ENCODE results near the gene TNS1.

Gene TNS1

DNA sequence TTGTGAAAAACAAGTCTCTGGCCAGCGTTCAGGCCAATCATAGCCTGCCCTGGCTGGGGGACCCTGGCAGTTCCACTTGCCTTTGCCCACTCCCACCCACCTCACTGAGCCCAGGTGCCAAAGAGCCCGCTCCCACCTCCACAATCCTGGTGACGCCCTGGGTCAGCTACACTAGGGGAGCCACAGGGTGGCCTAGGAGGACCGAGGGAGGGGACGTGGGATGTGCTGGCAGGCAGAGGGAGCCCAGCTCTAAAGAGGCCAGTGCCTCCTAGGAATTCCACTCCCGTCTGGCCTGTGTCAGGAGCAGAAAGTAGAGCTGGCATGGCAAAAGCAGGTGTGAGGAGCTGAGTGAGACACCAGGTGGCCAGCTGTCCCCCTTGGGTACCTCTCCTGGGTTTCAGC is 49.3 kb downstream of the TNS1 start:
- in situ Hi-C loops (cut with MboI; ENCODE audit: low pct_unique_long_range_greater_than_20kb, low sequenced_read_pairs) = no loop called here
- DNase-seq = no peak

DNA sequence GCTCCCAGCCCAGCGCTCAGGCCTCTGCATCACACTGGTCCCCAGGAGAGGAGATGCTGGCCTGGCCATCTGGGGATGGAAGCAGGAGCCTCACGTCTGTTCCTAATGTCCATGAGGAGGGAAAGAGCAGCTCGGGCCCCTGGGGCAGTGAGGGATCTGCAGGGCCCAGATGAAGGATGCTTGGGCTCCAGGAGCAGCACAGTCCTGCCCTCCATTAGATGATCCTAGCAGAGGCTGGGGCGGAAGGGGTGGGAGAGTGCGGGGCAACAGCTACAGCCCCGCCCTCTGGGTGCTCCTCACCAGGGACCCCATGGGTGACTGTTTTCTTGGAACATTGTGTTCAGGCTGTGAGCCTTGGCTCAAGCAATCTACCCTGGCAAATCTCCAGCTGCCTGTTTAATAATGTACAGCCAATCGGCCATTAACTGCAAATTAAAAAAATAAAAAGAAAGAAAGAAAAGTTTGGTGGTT is 49.7 kb downstream of the TNS1 start:
- no peak for DNase-seq
- in situ Hi-C loops (cut with MboI; ENCODE audit: low pct_unique_long_range_greater_than_20kb, low sequenced_read_pairs) = no loop called here

DNA sequence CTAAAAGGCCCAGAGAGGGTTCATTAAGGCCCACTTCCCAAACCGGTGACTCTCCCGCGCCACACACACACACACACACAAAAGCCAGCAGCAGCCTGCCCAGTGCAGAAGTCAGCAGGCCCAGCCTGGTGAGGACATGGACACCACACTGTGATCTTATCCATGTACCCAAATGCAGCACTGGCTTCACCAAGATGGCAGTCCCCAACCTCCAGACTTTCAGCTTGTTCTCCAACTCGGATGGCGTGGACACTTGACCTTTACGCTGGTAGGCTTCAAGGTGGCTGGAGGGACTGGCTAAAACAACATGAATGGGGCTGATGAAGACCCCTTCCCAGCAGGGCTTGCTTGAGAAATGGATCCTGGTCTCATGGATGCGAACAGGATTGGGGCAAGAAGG is 50.4 kb downstream of the TNS1 start:
- DNase-seq = no peak
- in situ Hi-C loops (cut with MboI; ENCODE audit: low pct_unique_long_range_greater_than_20kb, low sequenced_read_pairs) = no loop called here

DNA sequence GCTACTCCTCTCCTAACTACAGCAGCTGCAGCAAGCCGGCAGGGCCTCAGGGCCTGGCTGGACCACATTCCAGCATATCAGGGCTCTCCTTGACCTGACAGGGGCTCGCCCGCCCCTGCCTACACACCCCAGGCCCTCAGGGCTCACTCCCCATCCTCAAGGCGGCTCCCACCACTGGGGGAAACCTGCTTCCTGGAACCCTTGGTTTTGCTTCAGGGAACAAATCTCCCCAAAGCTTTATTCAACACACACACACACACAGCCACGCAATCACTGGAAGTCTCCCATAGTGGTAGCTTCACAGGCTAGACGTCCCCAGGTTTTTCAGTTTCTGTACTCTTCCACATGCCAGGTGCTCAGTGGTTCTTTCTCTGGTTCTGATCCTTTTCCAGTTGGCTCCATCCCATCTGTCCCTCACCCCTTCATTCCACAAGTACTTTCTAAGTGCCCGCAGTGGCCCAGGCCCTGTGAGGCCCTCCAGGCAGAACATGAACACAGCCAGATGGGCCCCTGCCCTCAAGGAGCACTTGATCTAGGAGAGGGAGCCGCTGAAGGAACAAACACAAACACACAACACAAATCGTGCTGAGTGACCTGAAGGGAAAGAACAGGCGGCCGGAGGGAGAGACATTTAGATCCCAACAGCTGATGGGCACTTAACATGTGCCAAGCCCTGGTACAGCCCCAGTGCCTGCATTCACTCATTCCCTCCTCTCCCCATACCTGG is 51.1 kb downstream of the TNS1 start:
- in situ Hi-C loops (cut with MboI; ENCODE audit: low pct_unique_long_range_greater_than_20kb, low sequenced_read_pairs) = no loop called here
- DNase-seq = no peak

DNA sequence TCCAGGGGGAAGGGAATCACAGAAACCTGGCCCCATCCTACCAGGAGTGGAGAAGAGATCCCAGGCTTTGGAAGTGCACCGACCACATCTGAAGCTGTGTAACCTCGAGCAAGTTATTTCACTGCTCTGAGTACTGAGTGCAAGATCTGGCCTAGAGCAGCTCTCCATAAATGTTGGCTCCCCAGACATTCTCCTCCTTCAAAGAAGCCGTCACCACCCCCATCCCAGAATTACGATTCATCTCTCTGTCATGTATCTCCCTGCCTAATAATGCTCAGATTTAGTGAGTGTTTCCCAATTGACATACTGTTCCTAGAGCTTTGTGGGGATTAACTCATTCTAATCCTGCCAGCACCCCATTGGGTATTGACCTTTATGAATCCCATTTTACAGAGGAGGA is 51.7 kb downstream of the TNS1 start:
- no peak for DNase-seq
- in situ Hi-C loops (cut with MboI; ENCODE audit: low pct_unique_long_range_greater_than_20kb, low sequenced_read_pairs) = no loop called here

DNA sequence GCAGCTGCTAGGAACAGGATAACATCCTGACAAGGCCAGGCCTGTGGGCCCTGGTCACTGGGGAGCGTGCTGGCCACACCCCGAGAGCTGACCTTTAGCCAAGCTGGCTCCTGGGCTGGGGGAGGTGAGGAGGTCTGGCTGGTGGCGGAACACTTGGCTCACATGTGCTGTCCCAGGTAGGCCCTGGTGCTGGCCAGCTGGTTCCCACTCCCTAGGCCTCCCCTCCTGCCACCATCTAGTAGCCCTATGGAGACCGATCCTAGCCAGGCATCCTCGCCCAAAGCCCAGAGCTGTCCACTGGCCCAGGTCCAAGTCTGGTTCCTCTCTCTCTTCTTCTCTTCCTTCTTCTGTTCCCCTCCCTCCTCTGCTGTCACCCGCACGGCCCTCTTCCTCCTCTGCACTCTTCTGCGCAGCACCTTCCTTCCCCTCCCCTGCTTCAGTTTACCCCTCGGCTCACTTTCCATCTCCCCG is 52.4 kb downstream of the TNS1 start:
- in situ Hi-C loops (cut with MboI; ENCODE audit: low pct_unique_long_range_greater_than_20kb, low sequenced_read_pairs) = no loop called here
- no peak for DNase-seq

DNA sequence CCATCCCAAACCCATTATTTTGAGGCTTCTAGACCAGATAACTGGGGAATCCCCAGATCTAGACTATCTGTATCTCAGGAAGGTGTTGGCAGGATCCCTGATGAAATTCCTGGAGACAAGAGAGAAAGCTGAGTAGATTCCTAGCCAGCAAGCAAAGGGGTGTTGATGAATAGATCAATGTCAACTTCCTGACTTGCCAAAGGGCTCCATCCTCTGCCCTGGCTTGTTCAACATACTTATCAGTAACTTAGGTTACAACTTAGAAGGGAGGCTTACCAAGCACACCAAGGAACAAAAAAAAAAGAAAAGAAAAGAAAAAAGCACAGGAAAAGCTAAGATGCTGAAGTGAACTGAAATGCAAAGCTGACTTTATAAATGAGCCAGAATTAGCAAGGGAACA is 53.3 kb downstream of the TNS1 start:
- in situ Hi-C loops (cut with MboI; ENCODE audit: low pct_unique_long_range_greater_than_20kb, low sequenced_read_pairs) = no loop called here
- no peak for DNase-seq

DNA sequence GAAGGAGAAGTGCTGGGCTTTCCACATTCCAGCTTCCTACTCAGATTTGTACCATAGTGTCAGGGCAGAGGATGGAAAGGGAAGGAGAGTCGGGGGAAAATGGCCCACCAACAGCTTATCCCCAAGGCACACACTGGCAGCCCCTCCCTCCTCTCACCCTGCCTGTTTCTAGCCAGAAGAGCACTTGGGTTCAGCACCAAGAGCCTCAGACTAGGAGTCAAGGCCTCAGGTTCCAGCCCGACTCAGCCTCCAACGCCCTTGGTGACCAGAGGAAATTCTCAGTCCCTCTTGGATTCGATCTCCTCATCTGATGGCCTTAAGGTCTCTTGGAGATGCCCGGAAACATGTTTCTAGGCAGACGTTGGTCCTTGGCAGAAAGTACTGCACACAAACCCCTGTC is 53.9 kb downstream of the TNS1 start:
- in situ Hi-C loops (cut with MboI; ENCODE audit: low pct_unique_long_range_greater_than_20kb, low sequenced_read_pairs) = no loop called here

DNA sequence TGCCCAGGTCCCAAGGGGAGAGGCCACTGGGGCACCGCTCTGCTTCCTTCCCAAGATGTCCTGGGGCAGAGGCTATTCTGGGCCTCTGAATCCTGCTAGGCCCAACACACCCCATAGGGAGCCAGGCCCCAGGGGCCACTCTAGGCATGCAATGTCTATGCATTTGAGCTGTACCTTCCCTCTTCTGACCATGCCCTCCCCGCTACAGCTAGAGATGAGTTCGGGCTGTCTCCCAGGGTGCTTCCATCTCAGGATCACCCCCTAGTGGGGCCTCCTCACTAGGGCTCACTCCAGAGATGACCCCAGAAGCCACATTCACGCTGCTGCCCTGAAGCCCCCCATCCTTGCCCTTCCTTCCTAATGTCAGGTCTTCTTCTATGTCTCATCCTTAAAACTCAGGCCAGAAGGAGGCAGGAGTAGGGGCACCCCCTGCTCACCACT is 54.4 kb downstream of the TNS1 start:
- no peak for DNase-seq
- in situ Hi-C loops (cut with MboI; ENCODE audit: low pct_unique_long_range_greater_than_20kb, low sequenced_read_pairs) = no loop called here

More for the DNA sequence above, 53.9 kb downstream of the TNS1 start:
- no peak for DNase-seq

DNA sequence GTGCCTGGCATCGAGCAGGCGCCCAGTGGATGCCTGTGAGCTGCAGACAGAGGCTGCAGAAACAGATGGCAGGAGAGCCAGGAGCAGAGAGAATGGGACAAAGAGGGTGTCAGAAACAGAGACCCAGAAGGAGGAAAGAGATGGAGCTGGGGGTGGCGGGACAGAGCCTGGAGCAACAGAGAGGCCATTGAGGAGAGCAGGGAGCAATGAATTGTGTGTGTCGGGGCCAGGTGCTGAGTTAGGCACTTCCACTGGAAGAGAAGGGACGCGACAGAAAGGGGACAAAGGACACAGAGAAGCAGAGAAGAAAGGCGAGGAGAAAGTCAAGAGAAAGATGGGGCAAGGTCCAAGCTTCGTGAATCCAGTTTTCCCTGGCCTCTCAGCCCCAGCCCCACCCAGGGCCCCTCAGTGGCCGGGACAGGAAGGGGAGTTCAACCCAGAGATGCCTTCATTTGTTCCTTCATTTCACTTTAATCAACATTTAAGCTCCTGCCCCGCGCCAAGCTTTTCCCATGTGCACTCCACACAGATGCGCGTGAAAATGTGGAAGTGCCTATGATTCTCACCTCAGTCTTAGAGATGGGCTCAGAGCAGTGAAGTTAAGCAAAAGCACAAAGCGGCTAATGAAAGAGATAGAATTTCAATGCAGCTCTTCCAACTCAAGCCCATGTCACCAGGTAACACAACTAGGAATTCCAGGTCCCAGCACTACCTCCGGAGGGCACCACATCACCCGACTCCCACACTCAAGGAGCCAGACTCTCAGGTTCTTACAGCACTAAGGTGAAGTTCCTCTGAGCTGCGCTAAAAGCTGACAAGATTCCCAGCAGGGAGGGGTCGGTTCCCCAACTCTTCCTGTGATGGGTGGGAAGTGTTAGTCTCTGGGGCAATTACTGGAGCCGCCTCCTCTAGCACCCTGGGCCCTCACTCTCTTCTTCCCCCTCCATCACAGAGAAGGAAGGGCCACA is 55.1 kb downstream of the TNS1 start:
- in situ Hi-C loops (cut with MboI; ENCODE audit: low pct_unique_long_range_greater_than_20kb, low sequenced_read_pairs) = no loop called here
- no peak for DNase-seq

DNA sequence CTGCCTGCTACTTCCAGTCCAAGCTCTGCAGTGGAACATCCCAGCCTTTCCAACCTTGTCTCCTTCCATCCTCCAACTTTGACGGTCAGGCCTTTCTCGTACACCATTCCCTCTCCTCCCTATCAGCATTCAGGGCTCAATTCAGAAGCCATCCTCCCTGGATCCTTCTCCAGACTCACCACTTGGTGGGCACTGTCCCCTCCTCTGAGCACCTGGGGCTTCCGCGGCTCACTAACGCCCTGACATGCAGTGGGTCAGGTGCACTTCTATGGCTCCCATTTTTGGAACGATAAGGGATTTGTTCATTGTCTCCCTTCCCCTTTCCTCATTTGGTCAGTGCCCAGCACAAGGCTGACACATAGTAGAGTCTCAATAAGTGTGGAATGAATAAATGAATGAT is 56.7 kb downstream of the TNS1 start:
- DNase-seq = no peak
- in situ Hi-C loops (cut with MboI; ENCODE audit: low pct_unique_long_range_greater_than_20kb, low sequenced_read_pairs) = no loop called here

DNA sequence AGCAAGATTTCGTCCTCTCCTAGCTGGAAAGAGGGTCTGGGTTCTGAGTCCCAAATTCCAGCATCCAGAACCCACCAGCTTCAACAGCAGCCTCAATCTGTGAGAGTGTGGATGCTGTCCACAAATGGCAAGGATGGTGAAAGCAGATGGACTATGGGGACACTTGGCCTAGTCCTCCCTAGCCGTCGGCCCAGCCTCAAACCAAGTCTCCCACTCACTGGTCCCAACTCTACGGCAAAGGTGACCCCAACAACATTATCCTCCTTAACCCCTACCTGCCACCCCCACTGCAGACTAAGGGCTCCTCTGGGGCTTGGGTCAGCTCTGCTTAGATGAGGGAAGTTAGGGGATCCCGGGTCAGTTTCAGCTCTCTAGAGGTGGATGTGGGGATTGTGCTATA is 57.3 kb downstream of the TNS1 start:
- in situ Hi-C loops (cut with MboI; ENCODE audit: low pct_unique_long_range_greater_than_20kb, low sequenced_read_pairs) = no loop called here

DNA sequence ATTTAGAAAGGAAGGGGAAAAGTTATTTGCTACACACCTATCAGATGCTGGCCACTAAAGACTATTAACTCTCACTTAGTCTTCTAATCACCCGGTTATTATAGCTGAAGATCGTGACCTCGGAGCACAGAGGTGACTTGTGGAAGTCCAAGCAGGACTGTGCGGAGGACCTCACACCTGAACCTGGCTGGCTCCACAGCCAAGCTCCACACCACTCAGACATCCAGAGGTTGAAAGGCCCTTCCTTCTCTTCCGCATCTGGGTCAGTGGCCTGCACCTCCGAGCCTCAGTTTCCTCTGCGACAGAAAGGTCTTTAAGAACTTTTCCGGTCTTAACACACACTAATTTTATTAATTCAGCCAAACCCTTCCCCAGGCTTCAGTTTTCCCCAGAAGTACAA is 57.9 kb downstream of the TNS1 start:
- DNase-seq = no peak
- in situ Hi-C loops (cut with MboI; ENCODE audit: low pct_unique_long_range_greater_than_20kb, low sequenced_read_pairs) = no loop called here

More for the DNA sequence above, 57.3 kb downstream of the TNS1 start:
- no peak for DNase-seq

DNA sequence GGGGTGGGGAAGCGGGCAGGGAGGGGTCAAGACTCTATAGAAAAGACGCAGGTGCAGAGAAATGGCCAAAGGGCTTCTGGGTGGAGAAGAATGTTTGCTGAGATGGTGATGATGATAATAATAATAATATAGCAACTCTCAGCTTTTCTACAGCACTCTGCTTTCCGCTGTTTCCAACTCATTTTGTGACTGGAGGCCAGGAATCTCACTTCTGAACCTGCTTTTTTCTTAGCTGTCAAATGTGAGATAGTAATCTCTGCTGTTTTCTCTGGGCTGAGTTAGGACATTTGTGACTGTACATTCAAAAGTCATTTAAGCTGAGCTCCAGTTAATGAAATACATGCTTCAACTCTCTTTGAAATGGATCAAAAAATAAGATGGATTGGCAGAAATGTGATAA is 58.4 kb downstream of the TNS1 start:
- in situ Hi-C loops (cut with MboI; ENCODE audit: low pct_unique_long_range_greater_than_20kb, low sequenced_read_pairs) = no loop called here
- DNase-seq = no peak

DNA sequence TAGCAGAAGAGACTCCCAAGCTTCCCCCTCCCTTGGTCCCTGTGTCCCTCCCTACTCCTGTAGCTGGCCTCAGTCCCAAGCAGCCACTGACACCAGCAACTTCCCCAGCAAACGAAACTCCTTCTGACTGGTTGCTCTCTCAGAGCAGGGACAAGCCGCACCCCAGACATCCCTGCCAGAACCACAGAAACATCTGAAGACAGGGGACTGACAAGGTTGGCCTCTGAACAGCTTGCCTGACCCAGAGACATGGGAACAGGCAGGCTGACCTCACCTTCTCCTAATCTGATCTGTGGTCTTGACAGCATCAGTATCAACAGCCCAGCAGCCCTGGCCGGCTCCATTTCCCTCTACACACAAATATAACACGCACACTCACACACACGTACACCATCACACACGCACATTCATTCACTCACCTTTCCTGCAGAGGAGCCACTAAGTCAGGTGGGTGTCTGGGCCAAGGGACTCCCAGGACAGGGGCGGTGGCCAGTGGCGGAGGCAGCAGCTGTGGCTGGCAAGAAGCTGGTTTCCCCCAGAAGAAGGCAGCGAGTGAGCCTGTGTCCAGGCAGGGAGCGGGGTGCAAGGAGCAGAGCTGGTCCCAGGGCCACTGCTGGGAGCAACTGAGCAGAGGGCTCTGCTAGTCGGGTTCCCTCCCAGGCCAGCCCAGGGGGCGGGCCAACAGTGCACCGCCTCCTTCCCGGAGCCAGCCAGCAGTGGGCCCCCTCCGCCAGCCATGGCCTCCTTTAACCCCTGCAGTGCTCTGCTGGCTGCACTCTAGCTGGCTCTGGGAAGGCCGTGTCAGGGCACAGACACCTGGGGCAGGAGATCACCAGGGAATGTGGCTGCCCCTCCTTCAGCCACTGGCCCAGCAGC is 59.1 kb downstream of the TNS1 start:
- peak; percentile 44 for DNase-seq
- in situ Hi-C loops (cut with MboI; ENCODE audit: low pct_unique_long_range_greater_than_20kb, low sequenced_read_pairs) = no loop called here

DNA sequence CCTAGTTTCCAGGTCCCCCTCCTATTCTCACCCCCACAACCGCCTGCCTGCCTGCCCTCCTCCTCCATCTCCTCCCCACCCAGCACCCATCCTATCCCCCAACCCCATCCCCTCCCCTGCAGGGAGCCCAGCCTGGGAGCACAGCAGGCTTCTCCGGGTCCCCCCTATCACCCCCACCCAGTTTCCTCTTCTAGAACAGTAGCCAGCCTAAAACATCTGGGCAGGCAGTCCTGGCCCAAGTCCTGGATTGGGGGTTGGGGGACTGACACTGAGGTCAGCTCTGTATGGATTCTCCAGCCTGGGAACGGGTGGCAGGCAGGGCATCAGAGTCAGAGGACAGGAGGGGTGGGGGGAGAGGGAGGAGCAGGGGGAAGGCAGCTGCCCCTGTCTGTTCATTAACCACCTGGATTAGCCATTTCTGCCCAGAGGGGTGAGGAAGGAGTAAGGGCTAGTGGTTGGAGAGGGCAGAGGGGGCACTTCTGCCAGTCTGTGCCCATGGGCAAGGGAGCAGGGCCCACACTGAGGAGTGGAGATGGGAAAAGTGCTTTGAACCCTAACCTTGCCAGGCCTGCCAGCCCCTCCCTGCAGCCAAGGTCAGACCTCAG is 60.0 kb downstream of the TNS1 start:
- DNase-seq = no peak
- in situ Hi-C loops (cut with MboI; ENCODE audit: low pct_unique_long_range_greater_than_20kb, low sequenced_read_pairs) = no loop called here

DNA sequence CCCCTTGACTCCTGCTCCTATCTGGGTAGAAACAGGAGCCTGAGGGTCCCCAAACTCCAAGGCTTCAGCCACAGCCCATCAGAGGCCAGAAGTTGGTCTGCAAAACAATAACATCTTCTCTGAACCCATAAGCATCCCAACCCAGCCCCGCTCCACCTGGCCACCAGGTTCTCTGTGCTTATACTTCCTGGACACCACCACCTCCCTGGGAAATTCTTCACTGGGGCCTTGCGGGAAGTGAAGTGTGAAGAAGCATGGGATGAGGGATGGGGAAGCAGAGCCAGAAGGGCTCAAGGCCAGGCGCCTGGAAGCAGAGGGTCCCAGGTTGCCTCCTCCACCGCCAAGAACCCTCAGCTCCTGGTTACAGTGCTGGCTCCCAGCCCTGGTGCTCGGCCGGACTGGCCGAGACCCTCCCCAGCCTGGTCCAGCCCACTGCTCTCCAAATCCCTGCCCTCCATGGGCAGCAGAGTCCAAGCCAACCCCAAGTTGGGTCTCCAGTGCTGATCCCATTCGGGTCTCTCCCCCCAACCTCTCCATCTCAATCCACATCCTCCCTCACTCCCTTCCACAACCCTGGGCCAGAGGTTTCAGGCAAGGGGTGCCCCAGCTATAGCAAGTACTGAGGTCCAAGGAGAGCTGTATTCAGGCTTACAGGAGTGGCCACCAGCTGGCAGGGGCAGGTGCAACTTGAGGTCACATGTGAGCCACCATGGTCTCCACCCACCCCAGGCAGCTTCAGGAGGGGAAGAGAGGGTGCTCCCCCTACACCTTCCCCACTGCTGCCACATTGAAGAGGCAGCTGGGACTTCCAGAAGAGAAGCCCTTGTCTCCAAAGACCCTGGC is 60.7 kb downstream of the TNS1 start:
- in situ Hi-C loops (cut with MboI; ENCODE audit: low pct_unique_long_range_greater_than_20kb, low sequenced_read_pairs) = no loop called here
- no peak for DNase-seq

DNA sequence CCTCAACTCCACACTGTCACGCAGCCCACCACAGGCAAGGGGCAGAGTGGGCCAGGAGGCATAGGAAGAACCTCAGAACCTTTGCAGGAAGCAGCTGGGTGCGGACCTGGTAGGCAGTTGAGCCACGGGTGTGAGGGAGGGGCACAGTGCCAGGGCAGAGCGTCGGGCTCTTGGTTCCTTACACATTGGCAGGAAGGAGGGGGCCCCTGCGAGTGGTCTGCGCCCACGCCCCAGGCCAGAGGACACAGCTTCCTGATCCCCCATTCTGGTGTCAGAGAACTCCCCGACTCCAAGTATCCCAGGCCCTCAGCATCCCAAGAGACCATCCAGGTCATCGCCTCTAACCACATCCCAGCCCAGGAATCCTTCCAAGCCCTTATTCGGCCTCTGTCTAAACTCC is 61.5 kb downstream of the TNS1 start:
- in situ Hi-C loops (cut with MboI; ENCODE audit: low pct_unique_long_range_greater_than_20kb, low sequenced_read_pairs) = no loop called here
- DNase-seq = no peak
